NCI-H2196 (cell line): ENCODE measurements around the gene FHOD1.

Experiments used
- DNase-seq: peaks from one replicate; lab custom pipeline; 2025; ENCODE audit not compliant: unreplicated experiment; lab: John Stamatoyannopoulos, UW

FHOD1 gene

GRCh38 chr16:67210069-67210937 is 37.0 kb downstream of the FHOD1 start:
- DNase-seq: no peak

GRCh38 chr16:67209565-67209964 is 37.7 kb downstream of the FHOD1 start:
- no peak for DNase-seq

- no peak for DNase-seq
These were observed 39.0 kb downstream of the FHOD1 start for GRCh38 chr16:67208154-67208896.

GRCh38 chr16:67207249-67208091 is 39.8 kb downstream of the FHOD1 start:
- DNase-seq: peak; percentile 64

GRCh38 chr16:67206838-67207248 is 40.4 kb downstream of the FHOD1 start:
- DNase-seq: no peak

- DNase-seq: no peak
These were observed 41.0 kb downstream of the FHOD1 start for GRCh38 chr16:67206129-67206837.

GRCh38 chr16:67204076-67204475 is 43.2 kb downstream of the FHOD1 start:
- DNase-seq: no peak

GRCh38 chr16:67202956-67203493 is 44.3 kb downstream of the FHOD1 start:
- no peak for DNase-seq

- no peak for DNase-seq
These were observed 44.9 kb downstream of the FHOD1 start for GRCh38 chr16:67202426-67202825.

GRCh38 chr16:67201411-67202345 is 45.6 kb downstream of the FHOD1 start:
- DNase-seq: no peak

GRCh38 chr16:67200491-67200890 is 46.8 kb downstream of the FHOD1 start:
- DNase-seq: no peak

- no peak for DNase-seq
These were observed 47.5 kb downstream of the FHOD1 start for GRCh38 chr16:67199808-67200198.

- DNase-seq: no peak
These were observed 48.1 kb downstream of the FHOD1 start, which contains the start of gene ELMO3 for GRCh38 chr16:67199011-67199807. ELMO3 (plus strand) TSS chr16:67199131; CDS start chr16:67199327, 196 bp downstream.

- DNase-seq: peak; percentile 2
These were observed 49.0 kb downstream of the FHOD1 start for GRCh38 chr16:67198238-67198734.

GRCh38 chr16:67197704-67198103 is 49.6 kb downstream of the FHOD1 start:
- DNase-seq: no peak

GRCh38 chr16:67196881-67197280 is 50.4 kb downstream of the FHOD1 start:
- no peak for DNase-seq

- DNase-seq: no peak
These were observed 51.6 kb downstream of the FHOD1 start for GRCh38 chr16:67195676-67196075.

- DNase-seq: no peak
These were observed 53.0 kb downstream of the FHOD1 start for GRCh38 chr16:67194260-67194659.
